ENCODE data around the gene SCARF2.

SCARF2 gene

DNA sequence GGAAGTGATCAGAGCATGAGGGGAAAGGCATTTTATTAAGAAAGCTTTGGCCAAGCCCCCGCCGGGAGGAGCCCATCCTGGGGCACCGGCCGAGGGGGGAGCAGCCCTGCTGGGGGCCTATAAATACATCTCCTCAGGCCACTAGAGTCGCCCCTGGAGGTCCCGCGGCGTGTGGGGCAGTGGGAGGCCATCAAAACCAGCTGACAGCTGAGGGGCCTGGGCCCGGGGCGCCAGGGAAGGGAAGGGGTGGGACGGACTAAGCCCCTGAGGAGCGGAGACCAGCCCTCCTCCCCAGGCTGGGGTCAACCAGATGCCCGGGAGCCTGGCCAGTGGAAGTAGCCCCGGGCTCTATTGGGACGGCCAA lies 13.1 kb downstream of the SCARF2 start:
- TF ChIP-seq CTCF (IDR thresholded peaks at IDR 0.05; ENCODE audit: insufficient read depth, low read length, poor library complexity, severe bottlenecking), result no peak
- H3K36me3 ChIP-seq (ENCODE audit: control insufficient read depth, insufficient read depth, low read length), result no peaks in the 10 kb centered on the region
- no peak overlapping the region for H3K4me3 ChIP-seq (replicated peaks; ENCODE audit: low read depth, low read length)
- no peaks in the 10 kb centered on the region; the same call in 1 of the 2 replicates for H3K27me3 ChIP-seq (replicated peaks; ENCODE audit: control insufficient read depth, insufficient read depth, low read length)
- no peak for DNase-seq (ENCODE audit: extremely low read depth, insufficient read length)

GRCh38 chr22:20423906-20424551 lies 13.6 kb downstream of the SCARF2 start:
- H3K36me3 ChIP-seq (ENCODE audit: control insufficient read depth, insufficient read depth, low read length), result no peaks in the 10 kb centered on the region
- H3K27me3 ChIP-seq (replicated peaks; ENCODE audit: control insufficient read depth, insufficient read depth, low read length), result no peaks in the 10 kb centered on the region; the same call in 1 of the 2 replicates
- TF ChIP-seq CTCF (IDR thresholded peaks at IDR 0.05; ENCODE audit: insufficient read depth, low read length, poor library complexity, severe bottlenecking), result no peak
- no peak for DNase-seq (ENCODE audit: extremely low read depth, insufficient read length)
- H3K4me3 ChIP-seq (replicated peaks; ENCODE audit: low read depth, low read length), result no peak overlapping the region

- Histone ChIP-seq H3K4me3 (replicated peaks; ENCODE audit: low read depth, low read length) (no peak overlapping the region), H3K27me3 (replicated peaks; ENCODE audit: control insufficient read depth, insufficient read depth, low read length) (no peaks in the 10 kb centered on the region; the same call in 1 of the 2 replicates), H3K36me3 (ENCODE audit: control insufficient read depth, insufficient read depth, low read length) (no peaks in the 10 kb centered on the region)
- DNase-seq (ENCODE audit: extremely low read depth, insufficient read length), result no peak
- no peak for TF ChIP-seq CTCF (IDR thresholded peaks at IDR 0.05; ENCODE audit: insufficient read depth, low read length, poor library complexity, severe bottlenecking)
These were observed 14.4 kb downstream of the SCARF2 start for GRCh38 chr22:20423008-20423905.

- no peak for TF ChIP-seq CTCF (IDR thresholded peaks at IDR 0.05; ENCODE audit: insufficient read depth, low read length, poor library complexity, severe bottlenecking)
- Histone ChIP-seq H3K36me3 (ENCODE audit: control insufficient read depth, insufficient read depth, low read length) (no peaks in the 10 kb centered on the region), H3K4me3 (replicated peaks; ENCODE audit: low read depth, low read length) (no peak overlapping the region), H3K27me3 (replicated peaks; ENCODE audit: control insufficient read depth, insufficient read depth, low read length) (no peaks in the 10 kb centered on the region; the same call in 1 of the 2 replicates)
- no peak for DNase-seq (ENCODE audit: extremely low read depth, insufficient read length)
These were observed 15.2 kb downstream of the SCARF2 start for GRCh38 chr22:20422271-20423007.

- TF ChIP-seq CTCF (IDR thresholded peaks at IDR 0.05; ENCODE audit: insufficient read depth, low read length, poor library complexity, severe bottlenecking), result no peak
- H3K36me3 ChIP-seq (ENCODE audit: control insufficient read depth, insufficient read depth, low read length), result no peaks in the 10 kb centered on the region
- no peak for DNase-seq (ENCODE audit: extremely low read depth, insufficient read length)
- H3K27me3 ChIP-seq (replicated peaks; ENCODE audit: control insufficient read depth, insufficient read depth, low read length), result no peaks in the 10 kb centered on the region; the same call in 1 of the 2 replicates
- no peak overlapping the region for H3K4me3 ChIP-seq (replicated peaks; ENCODE audit: low read depth, low read length)
These were observed 16.1 kb downstream of the SCARF2 start for GRCh38 chr22:20421507-20421874.
